ENCODE measurements around the gene U2AF2. TPM values are rescaled to one million over a fixed set of nuclear protein-coding genes. Genes with fewer than 3 reads are reported as not detected.

Gene U2AF2
- polyA plus RNA-seq, 1 donor from 2014 or later: 129 TPM

GRCh38 chr19:55619286-55619685, 35.5 kb upstream of the U2AF2 start:
- H3K36me3 ChIP-seq (ENCODE audit: insufficient read depth, low read length): no peaks in the 10 kb centered on the region
- peaks cover 8% of the 10 kb centered on the region for H3K79me2 ChIP-seq (replicated peaks; ENCODE audit: insufficient read depth, low read length)
- H3K9me2 ChIP-seq (ENCODE audit: insufficient read depth, low read length): no peaks in the 10 kb centered on the region
- no peak overlapping the region for H3K4me3 ChIP-seq (ENCODE audit: low read length)
- H3K9ac ChIP-seq (ENCODE audit: low read length): no peak overlapping the region
- no peak overlapping the region for H2AFZ ChIP-seq (ENCODE audit: low read depth, low read length)
- no peak overlapping the region for H3K27ac ChIP-seq (ENCODE audit: low read length)
- no peaks in the 10 kb centered on the region for H3K27me3 ChIP-seq (ENCODE audit: insufficient read depth, low read depth, low read length)
- no peaks in the 10 kb centered on the region for H3K9me3 ChIP-seq (ENCODE audit: low read length)
- H3K4me2 ChIP-seq (ENCODE audit: low read length): no peak overlapping the region
- no peak for TF ChIP-seq MXI1 (conservative IDR thresholded peaks at IDR 0.05; ENCODE audit: poor library complexity, severe bottlenecking)
- TF ChIP-seq EZH2 (IDR thresholded peaks at IDR 0.05; ENCODE audit: borderline replicate concordance, insufficient read depth, low read length, poor library complexity, severe bottlenecking): no peak
- no peak for TF ChIP-seq TAF1 (IDR thresholded peaks at IDR 0.05; ENCODE audit: low read depth)
- TF ChIP-seq EP300 (conservative IDR thresholded peaks at IDR 0.05; ENCODE audit: poor library complexity, severe bottlenecking): no peak
- TF ChIP-seq REST (IDR thresholded peaks at IDR 0.05; ENCODE audit: borderline replicate concordance): no peak
- TF ChIP-seq SMC3 (conservative IDR thresholded peaks at IDR 0.05; ENCODE audit: poor library complexity): no peak
- TF ChIP-seq POLR2AphosphoS5 (IDR thresholded peaks at IDR 0.05): no peak
- TF ChIP-seq, protein P1, sequence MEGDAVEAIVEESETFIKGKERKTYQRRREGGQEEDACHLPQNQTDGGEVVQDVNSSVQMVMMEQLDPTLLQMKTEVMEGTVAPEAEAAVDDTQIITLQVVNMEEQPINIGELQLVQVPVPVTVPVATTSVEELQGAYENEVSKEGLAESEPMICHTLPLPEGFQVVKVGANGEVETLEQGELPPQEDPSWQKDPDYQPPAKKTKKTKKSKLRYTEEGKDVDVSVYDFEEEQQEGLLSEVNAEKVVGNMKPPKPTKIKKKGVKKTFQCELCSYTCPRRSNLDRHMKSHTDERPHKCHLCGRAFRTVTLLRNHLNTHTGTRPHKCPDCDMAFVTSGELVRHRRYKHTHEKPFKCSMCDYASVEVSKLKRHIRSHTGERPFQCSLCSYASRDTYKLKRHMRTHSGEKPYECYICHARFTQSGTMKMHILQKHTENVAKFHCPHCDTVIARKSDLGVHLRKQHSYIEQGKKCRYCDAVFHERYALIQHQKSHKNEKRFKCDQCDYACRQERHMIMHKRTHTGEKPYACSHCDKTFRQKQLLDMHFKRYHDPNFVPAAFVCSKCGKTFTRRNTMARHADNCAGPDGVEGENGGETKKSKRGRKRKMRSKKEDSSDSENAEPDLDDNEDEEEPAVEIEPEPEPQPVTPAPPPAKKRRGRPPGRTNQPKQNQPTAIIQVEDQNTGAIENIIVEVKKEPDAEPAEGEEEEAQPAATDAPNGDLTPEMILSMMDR (IDR thresholded peaks at IDR 0.05; ENCODE audit: poor library complexity, severe bottlenecking): no peak
- no peak for TF ChIP-seq RAD21 (conservative IDR thresholded peaks at IDR 0.05)
- H4K20me1 ChIP-seq (ENCODE audit: insufficient read depth): no peaks in the 10 kb centered on the region
- H3F3A ChIP-seq (ENCODE audit: insufficient read depth, low read length, poor library complexity, severe bottlenecking): no peaks in the 10 kb centered on the region

DNA sequence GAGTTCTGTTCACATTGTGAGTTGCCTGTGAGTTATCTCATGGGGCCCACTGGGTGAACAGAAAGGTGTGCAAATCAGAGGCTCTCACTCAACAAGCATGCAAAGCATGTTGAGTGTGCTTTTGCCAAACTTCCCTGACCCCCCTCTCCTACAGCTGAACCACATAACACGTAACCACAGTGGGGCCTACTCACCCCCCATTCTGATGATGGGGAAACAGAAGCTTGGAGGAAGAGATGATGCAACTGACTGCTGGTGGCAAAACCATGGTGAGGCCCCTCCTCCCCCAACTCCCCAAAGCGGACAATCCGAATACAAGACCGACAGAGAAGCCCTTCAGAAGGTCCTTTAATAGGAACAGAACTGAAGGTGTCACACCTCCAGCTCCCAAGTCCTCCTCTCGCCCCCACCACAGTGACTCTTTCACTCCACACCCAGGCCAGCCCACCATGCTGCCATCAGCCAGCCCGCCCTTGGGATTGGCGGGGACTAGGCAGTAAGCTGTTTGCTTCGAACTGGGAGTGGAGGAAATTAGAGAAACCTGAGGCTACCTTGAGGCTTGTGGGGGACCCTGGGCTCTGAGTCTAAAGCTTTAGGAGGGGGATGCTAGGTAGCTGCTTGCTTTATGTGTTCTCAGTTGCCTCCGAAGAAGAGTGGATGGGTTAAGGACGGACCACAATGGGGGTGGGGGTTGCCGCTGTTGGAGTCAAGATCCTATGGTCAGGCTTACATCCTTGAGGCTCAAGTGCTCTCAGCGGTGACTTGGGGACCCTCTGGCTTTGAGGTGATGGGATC, 34.2 kb upstream of the U2AF2 start:
- Histone ChIP-seq H3K27me3 (ENCODE audit: insufficient read depth, low read depth, low read length) (no peaks in the 10 kb centered on the region), H3K9me2 (ENCODE audit: insufficient read depth, low read length) (no peaks in the 10 kb centered on the region), H3F3A (ENCODE audit: insufficient read depth, low read length, poor library complexity, severe bottlenecking) (no peaks in the 10 kb centered on the region), H3K79me2 (replicated peaks; ENCODE audit: insufficient read depth, low read length) (peaks cover 8% of the 10 kb centered on the region), H3K4me2 (ENCODE audit: low read length) (no peak overlapping the region), H4K20me1 (ENCODE audit: insufficient read depth) (no peaks in the 10 kb centered on the region), H3K4me3 (ENCODE audit: low read length) (no peak overlapping the region), H3K9me3 (ENCODE audit: low read length) (no peaks in the 10 kb centered on the region), H3K27ac (ENCODE audit: low read length) (no peak overlapping the region), H3K36me3 (ENCODE audit: insufficient read depth, low read length) (no peaks in the 10 kb centered on the region), H2AFZ (ENCODE audit: low read depth, low read length) (no peak overlapping the region), H3K9ac (ENCODE audit: low read length) (no peak overlapping the region)
- peak; percentile 1 for TF ChIP-seq POLR2AphosphoS5 (IDR thresholded peaks at IDR 0.05)
- TF ChIP-seq, protein P1 (IDR thresholded peaks at IDR 0.05; ENCODE audit: poor library complexity, severe bottlenecking): no peak

All from neural cell (in vitro differentiated cells).